ENCODE data around the gene NDUFAF3. TPM values are rescaled to one million over a fixed set of nuclear protein-coding genes. Genes with fewer than 3 reads are reported as not detected.

NDUFAF3 gene
- 10 to 100 TPM; 32.9 to 39.1 TPM for total RNA-seq
- 54.3 TPM for polyA plus RNA-seq (2013, experiment 1 of 2)
- polyA plus RNA-seq (2013, experiment 2 of 2), result 50.4 TPM
- long read RNA-seq, experiment 1, transcript NDUFAF3-202 (5 exons, 2,012 nt), result major isoform, 9 of 13 reads
- long read RNA-seq, experiment 1, partial matches to known transcripts, result 1 of 13 reads
- long read RNA-seq, experiment 1, other reads (novel, unspliced or antisense), result 1 of 13 reads
- long read RNA-seq, experiment 2, transcript NDUFAF3-202 (5 exons, 2,012 nt), result major isoform, 46 of 53 reads
- long read RNA-seq, experiment 2, partial matches to known transcripts, result 0 of 53 reads
- long read RNA-seq, experiment 2, other reads (novel, unspliced or antisense), result 6 of 53 reads
- long read RNA-seq, experiment 3, transcript NDUFAF3-202 (5 exons, 2,012 nt), result major isoform, 16 of 24 reads
- long read RNA-seq, experiment 3, partial matches to known transcripts, result 2 of 24 reads
- long read RNA-seq, experiment 3, other reads (novel, unspliced or antisense), result 6 of 24 reads
- long read RNA-seq, experiment 4, transcript NDUFAF3-202 (5 exons, 2,012 nt), result major isoform, 16 of 20 reads
- long read RNA-seq, experiment 4, partial matches to known transcripts, result 0 of 20 reads
- long read RNA-seq, experiment 4, other reads (novel, unspliced or antisense), result 4 of 20 reads

GRCh38 chr3:49021813-49022687 lies at the start of gene NDUFAF3:
NDUFAF3 (plus strand) TSS chr3:49022121; CDS start chr3:49022145, 24 bp downstream.
- TF ChIP-seq CTCF (conservative IDR thresholded peaks at IDR 0.05), result peak; percentile 99
- peak within 1 kb of the TSS; percentile 99 for H3K27ac ChIP-seq (ENCODE audit: low read depth, low read length)
- peaks cover 40% of the 10 kb centered on the region for H3K36me3 ChIP-seq (ENCODE audit: control insufficient read depth, insufficient read depth, low read length)
- peak; percentile 99 for DNase-seq
- Mint-ChIP-seq H3K4me1 (peaks cover 9% of the 10 kb centered on the region), H3K27me3 (ENCODE audit: insufficient read depth) (no peaks in the 10 kb centered on the region), H3K9me3 (no peaks in the 10 kb centered on the region), H3K27ac (peak within 1 kb of the TSS; percentile 98), H3K4me3 (peak within 1 kb of the TSS; percentile 89), H3K36me3 (ENCODE audit: low read depth) (peaks cover 40% of the 10 kb centered on the region)
- H3K4me3 ChIP-seq (ENCODE audit: low read length), result peak within 1 kb of the TSS; percentile 98
- H3K9ac ChIP-seq (ENCODE audit: extremely low read depth, low read length, poor library complexity, severe bottlenecking), result peak within 1 kb of the TSS; percentile 90
- H3K9me3 ChIP-seq (ENCODE audit: control insufficient read depth, low read length), result no peaks in the 10 kb centered on the region
- H3K27me3 ChIP-seq (ENCODE audit: control insufficient read depth, insufficient read depth, low read length, poor library complexity, severe bottlenecking), result no peaks in the 10 kb centered on the region
- no peaks in the 10 kb centered on the region for H3K4me1 ChIP-seq (ENCODE audit: control insufficient read depth, insufficient read depth, low read length)
- 0% methylated on average over 43 to 83 of the region's 83 CpGs for WGBS, 2 experiments (ENCODE audit: insufficient coverage in 1 of 2, insufficient read length in 1 of 2)

- Histone ChIP-seq H3K27me3 (ENCODE audit: control insufficient read depth, insufficient read depth, low read length, poor library complexity, severe bottlenecking) (no peaks in the 10 kb centered on the region), H3K4me1 (ENCODE audit: control insufficient read depth, insufficient read depth, low read length) (no peaks in the 10 kb centered on the region), H3K9ac (ENCODE audit: extremely low read depth, low read length, poor library complexity, severe bottlenecking) (no peak overlapping the region), H3K9me3 (ENCODE audit: control insufficient read depth, low read length) (no peaks in the 10 kb centered on the region), H3K36me3 (ENCODE audit: control insufficient read depth, insufficient read depth, low read length) (peaks cover 80% of the 10 kb centered on the region), H3K4me3 (ENCODE audit: low read length) (no peak overlapping the region), H3K27ac (ENCODE audit: low read depth, low read length) (no peak overlapping the region)
- no peak overlapping the region for H3K27ac Mint-ChIP-seq
- H3K4me3 Mint-ChIP-seq, result no peak overlapping the region
- WGBS, 2 experiments (ENCODE audit: insufficient coverage in 1 of 2, insufficient read length in 1 of 2), result 95 to 96% methylated on average over 10 of the region's 10 CpGs
- no peaks in the 10 kb centered on the region for H3K4me1 Mint-ChIP-seq
- no peaks in the 10 kb centered on the region for H3K9me3 Mint-ChIP-seq
- no peaks in the 10 kb centered on the region for H3K27me3 Mint-ChIP-seq (ENCODE audit: insufficient read depth)
- TF ChIP-seq CTCF (conservative IDR thresholded peaks at IDR 0.05), result no peak
- DNase-seq, result no peak
- H3K36me3 Mint-ChIP-seq (ENCODE audit: low read depth), result peaks cover 75% of the 10 kb centered on the region
Observed at GRCh38 chr3:48974076-48974864, 47.7 kb upstream of the NDUFAF3 start.
